GM21723 (cell line): Measurements from ENCODE around the gene SLC38A9.

Experiments used
- ATAC-seq: cut with Tn5 transposase; IDR thresholded peaks from one replicate; pipeline ENCODE4 v1.9.1; 2021; ENCODE audit warnings: mild to moderate bottlenecking, moderate library complexity; ENCODE audit not compliant: unreplicated experiment

The SLC38A9 gene

DNA sequence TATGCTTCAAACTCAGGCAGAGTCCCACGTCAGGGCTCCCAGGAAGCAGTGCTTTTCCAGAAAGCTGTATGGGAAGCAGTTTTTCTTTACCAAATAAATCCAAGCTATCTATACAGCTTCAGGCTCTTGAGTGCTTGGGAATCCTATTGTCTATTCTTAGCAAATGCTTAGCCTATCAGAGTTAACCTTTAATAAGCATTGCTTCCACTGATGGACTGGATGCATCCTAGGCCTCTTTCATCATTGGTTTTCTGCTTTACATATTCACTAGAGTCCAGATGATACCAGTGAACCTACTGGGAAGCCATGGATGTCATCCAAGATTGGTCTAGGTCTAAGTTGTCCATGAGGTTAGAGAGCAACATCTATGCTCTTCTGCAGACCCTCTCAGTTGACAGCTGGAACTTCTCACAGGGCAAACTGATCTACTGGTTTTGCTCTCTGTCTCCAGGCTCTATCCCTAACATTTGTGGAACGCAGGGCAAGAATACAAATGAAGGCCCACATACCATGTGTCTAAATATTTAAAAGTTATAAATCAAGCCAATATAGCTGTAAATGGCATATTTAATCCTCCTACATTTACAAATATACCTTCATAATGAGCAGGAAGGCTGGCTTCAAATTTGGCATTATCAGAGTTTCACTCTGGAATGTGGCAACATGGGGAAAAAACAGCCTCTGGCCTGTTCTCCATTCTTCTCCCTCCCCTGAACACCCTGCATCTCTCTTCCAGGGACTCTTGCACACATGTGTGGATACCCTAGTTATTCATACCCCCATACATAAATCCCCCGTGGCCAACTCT lies 127.5 kb downstream of the SLC38A9 start:
- ATAC-seq, result no peak

DNA sequence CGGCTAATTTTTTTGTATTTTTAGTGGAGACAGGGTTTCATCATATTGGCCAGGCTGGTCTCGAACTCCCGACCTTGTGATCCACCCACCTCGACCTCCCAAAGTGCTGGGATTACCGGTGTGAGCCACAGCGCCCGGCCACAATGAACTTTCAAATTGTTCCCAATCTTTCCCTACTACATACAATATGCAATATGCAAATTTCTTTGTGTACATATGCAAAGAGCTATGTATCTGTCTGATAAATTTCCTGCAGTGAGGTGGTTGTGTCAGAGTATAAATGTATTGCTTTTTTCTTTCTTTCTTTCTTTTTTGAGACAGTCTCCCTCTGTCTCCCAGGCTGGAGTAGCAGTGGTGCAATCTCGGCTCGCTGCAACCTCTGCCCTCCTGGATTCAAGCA lies 128.5 kb downstream of the SLC38A9 start:
- no peak for ATAC-seq

DNA sequence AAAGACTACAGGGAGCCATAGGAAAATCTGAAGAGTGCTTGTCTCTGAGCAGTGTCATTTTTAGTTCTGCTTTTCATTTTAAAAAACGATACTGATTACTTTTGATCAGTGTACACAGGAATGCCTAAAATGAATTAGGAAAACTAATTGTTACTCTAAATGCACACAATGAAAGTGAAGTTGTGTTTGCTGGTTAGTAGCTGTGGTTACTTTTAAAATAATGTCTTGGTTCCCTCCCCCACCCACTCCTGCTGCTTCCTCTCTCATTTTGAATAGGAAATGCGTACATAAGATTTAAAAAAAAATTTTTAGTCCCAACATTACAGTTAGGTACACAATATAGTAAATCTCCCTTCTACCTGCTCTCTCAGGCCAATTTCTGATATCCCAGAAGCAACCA lies 129.9 kb downstream of the SLC38A9 start:
- no peak for ATAC-seq

DNA sequence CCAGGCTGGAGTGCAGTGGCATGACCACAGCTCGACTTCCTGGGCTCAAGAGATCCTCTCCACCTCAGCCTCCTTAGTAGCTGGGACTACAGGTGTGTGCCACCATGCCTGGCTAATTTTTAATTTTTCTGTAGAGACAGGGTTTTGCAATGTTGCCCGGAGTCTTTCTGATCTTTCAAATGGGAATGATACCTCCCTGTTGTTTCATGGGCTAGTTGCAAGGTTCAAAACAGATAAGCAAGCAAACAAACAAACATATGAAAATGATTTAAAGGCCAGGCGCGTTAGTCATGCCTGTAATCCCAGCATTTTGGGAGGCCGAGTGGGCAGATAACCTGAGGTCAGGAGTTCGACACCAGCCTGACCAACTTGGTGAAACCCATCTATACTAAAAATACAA lies 132.1 kb downstream of the SLC38A9 start:
- ATAC-seq, result no peak

DNA sequence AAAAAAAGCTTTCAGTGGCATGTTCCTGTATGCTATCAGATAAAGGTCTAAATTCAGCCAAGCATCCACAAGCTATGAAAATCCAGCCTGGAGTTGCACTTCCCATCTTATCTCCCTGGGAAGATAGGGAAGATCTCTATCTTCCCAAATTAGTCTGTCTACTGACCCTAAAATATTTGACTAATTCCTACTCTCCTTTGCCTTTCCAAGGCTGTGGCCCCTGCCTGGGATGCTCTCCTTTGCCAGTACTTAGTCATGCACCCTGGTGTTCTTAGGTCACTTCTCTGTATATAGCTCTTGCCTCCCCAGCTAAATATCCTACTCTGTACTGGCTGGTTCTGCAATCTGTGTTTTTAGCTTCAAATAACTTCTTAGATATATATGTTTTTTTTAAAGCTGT lies 133.4 kb downstream of the SLC38A9 start:
- no peak for ATAC-seq

DNA sequence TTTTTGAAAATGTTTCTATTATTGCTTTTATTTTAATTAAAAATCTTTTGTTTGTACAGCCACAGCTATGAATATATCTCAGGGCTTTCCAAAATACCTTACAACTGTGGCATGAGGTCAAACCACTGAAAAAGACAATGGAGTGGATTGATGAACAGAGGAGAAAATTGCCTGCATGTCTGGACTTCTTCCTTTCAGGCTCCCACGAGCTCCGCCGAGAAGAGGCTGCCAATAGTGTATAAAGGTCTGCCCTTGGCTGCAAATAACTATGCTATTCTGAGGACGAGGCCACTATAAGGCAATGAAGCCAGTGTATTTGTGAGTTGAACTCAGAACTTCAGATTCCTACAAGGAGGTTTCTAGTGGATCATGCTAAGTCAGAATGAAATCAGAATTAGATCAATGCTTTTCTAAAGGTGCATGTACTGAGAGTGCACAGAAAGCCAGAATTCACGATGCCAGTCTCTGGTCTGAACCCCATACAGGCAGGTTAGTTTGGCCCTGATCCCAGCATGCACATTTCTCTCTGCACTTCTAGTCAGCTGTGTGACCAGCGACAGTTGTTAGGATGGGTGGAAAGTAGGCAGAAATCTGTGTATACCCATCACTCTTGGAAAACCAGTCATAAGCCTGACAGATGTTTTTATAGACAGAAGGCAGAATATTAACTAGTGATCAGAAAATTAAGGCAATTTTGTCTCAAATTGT lies 134.6 kb downstream of the SLC38A9 start:
- ATAC-seq, result no peak

DNA sequence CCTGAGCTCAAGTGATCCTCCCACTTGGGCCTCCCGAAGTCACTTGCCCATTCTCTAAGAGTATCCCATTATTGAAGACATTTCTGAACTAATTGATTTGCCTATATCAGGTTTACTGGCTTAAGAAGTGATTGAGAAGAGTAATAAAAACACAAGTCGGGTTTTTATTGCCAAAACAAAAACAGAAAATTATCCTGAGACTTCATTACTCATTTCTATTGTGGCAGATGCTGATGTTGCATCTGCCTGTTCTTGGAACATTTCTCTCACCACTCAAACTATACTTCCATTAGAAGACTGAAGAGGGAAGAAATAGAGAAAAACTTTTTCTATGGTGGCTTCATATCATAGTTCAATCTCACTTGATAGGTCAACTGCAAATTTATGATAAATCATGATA lies 135.5 kb downstream of the SLC38A9 start:
- ATAC-seq, result no peak
